H1 (cell line): ENCODE data around the gene TRAPPC6A. TPM values are rescaled to one million over a fixed set of nuclear protein-coding genes. Genes with fewer than 3 reads are reported as not detected.

Experiments used
- polyA plus RNA-seq, 7 experiments: library from polyadenylated mRNA; depleted of rRNA in 3 of 7; stranded (reverse) in 5 of 7; unstranded in 2 of 7; fragments of >200 nt in 5 of 7; fragments of 200-250 nt in 2 of 7; gene quantifications; 1 replicate in 5 of 7; 2 replicates in 1 of 7; 4 replicates in 1 of 7; pipeline versions ENCODE4 v1.2.1 to v1.2.3, GENCODE V29; 2011 to 2013; ENCODE audit warnings: missing spikeins in 2 of 7, mixed read lengths in 2 of 7
- total RNA-seq: library from RNA; stranded (reverse); fragmentation: NEBNext Ultra II Directional; extraction: Animal tissue kit (Norgen Biotek cat#: 25700); gene quantifications from 2 replicates; pipeline ENCODE4 v1.2.1, GENCODE V29; 2021
- TF ChIP-seq, protein P1 (sequence below), 3 experiments: IDR thresholded peaks; 1 replicate in 2 of 3; 2 replicates in 1 of 3; pipeline versions ENCODE4 v1.5.1 to v1.6.1; 2011; ENCODE audit warnings: low read length in 3 of 3, mild to moderate bottlenecking in 3 of 3, inconsistent platforms in 2 of 3, low read depth in 1 of 3, moderate library complexity in 1 of 3; ENCODE audit not compliant: insufficient read depth in 1 of 3; ENCODE audit errors: control extremely low read depth in 1 of 3

Gene TRAPPC6A
- total and polyA plus RNA-seq, 2 of the 8 experiments (the other 6 are each of a cell fraction or from before 2014, with no cell fraction given), result 31.8 to 130 TPM

- TF ChIP-seq, protein P1, sequence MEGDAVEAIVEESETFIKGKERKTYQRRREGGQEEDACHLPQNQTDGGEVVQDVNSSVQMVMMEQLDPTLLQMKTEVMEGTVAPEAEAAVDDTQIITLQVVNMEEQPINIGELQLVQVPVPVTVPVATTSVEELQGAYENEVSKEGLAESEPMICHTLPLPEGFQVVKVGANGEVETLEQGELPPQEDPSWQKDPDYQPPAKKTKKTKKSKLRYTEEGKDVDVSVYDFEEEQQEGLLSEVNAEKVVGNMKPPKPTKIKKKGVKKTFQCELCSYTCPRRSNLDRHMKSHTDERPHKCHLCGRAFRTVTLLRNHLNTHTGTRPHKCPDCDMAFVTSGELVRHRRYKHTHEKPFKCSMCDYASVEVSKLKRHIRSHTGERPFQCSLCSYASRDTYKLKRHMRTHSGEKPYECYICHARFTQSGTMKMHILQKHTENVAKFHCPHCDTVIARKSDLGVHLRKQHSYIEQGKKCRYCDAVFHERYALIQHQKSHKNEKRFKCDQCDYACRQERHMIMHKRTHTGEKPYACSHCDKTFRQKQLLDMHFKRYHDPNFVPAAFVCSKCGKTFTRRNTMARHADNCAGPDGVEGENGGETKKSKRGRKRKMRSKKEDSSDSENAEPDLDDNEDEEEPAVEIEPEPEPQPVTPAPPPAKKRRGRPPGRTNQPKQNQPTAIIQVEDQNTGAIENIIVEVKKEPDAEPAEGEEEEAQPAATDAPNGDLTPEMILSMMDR (IDR thresholded peaks at IDR 0.05; ENCODE audit: control extremely low read depth in 1 of 3, insufficient read depth in 1 of 3, low read depth in 1 of 3, low read length in 3 of 3), result peak; percentile 83 to 99 (median 98)
These were observed 52.0 kb downstream of the TRAPPC6A start (continued) for GRCh38 chr19:45125975-45126493.
